MM.1S (cell line): ENCODE measurements around the gene MYO1H.

Experiments used
- DNase-seq: peaks from one replicate; pipeline ENCODE4 v3.0.0-alpha.2; 2015
- H2AFZ ChIP-seq: fragments of 300-600 bp; sonication (generic); 2 replicates; pipeline ENCODE4 v1.6.0; 2016; ENCODE audit warnings: antibody characterized with exemption, low read length
- H3F3A ChIP-seq: fragments of 300-600 bp; sonication (generic); 2 replicates; pipeline ENCODE4 v1.6.1; 2016; ENCODE audit warnings: mild to moderate bottlenecking, antibody characterized with exemption, low read length, moderate library complexity, mixed read lengths; ENCODE audit not compliant: insufficient read depth
- H3K27ac ChIP-seq: fragments of 300-600 bp; sonication (generic); 2 replicates; pipeline ENCODE4 v1.5.1; 2016; ENCODE audit warnings: mild to moderate bottlenecking, low read length
- H3K27me3 ChIP-seq: fragments of 300-600 bp; sonication (generic); replicated peaks from 2 replicates; pipeline ENCODE4 v1.6.0; 2016; ENCODE audit warnings: low read length; ENCODE audit not compliant: insufficient read depth
- H3K36me3 ChIP-seq: fragments of 300-600 bp; sonication (generic); replicated peaks from 2 replicates; pipeline ENCODE4 v1.6.1; 2016; ENCODE audit warnings: mild to moderate bottlenecking, low read length, mixed read lengths; ENCODE audit not compliant: insufficient read depth
- H3K4me1 ChIP-seq: fragments of 300-600 bp; sonication (generic); 2 replicates; pipeline ENCODE4 v1.6.1; 2016; ENCODE audit warnings: low read length, mixed read lengths
- H3K4me2 ChIP-seq: fragments of 300-600 bp; sonication (generic); 2 replicates; pipeline ENCODE4 v1.6.0; 2016; ENCODE audit warnings: low read depth, low read length
- H3K4me3 ChIP-seq: fragments of 300-600 bp; sonication (generic); 2 replicates; pipeline ENCODE4 v1.5.1; 2016; ENCODE audit warnings: low read length, mixed read lengths
- H3K79me2 ChIP-seq: fragments of 300-600 bp; sonication (generic); 2 replicates; pipeline ENCODE4 v1.6.1; 2016; ENCODE audit warnings: mixed run types, low read length, mixed read lengths
- H3K9ac ChIP-seq: fragments of 300-600 bp; sonication (generic); 2 replicates; pipeline ENCODE4 v1.6.1; 2016; ENCODE audit warnings: low read length, mixed read lengths
- H3K9me2 ChIP-seq: fragments of 300-600 bp; sonication (generic); replicated peaks from 2 replicates; pipeline ENCODE4 v1.6.1; 2016; ENCODE audit warnings: mild to moderate bottlenecking, low read length, mixed read lengths; ENCODE audit not compliant: insufficient read depth
- H3K9me3 ChIP-seq: fragments of 300-600 bp; sonication (generic); replicated peaks from 2 replicates; pipeline ENCODE4 v1.6.1; 2016; ENCODE audit warnings: mild to moderate bottlenecking, low read length, mixed read lengths; ENCODE audit not compliant: insufficient read depth
- H4K20me1 ChIP-seq: fragments of 300-600 bp; sonication (generic); 2 replicates; pipeline ENCODE4 v1.6.1; 2016; ENCODE audit warnings: mild to moderate bottlenecking, low read length, moderate library complexity, mixed read lengths; ENCODE audit not compliant: insufficient read depth
- EZH2 ChIP-seq: fragments of 300-600 bp; sonication (generic); optimal IDR thresholded peaks from 2 replicates; pipeline ENCODE3; 2017; ENCODE audit warnings: low read depth, mild to moderate bottlenecking, antibody characterized with exemption, low read length, mixed read lengths
- EZH2phosphoT487 ChIP-seq: fragments of 300-600 bp; sonication (generic); IDR thresholded peaks from 2 replicates; pipeline ENCODE4 v1.6.1; 2018; ENCODE audit warnings: antibody characterized with exemption, low read length
- TF ChIP-seq, protein P1 (sequence below): fragments of 300-600 bp; sonication (generic); IDR thresholded peaks from 2 replicates; pipeline ENCODE4 v1.5.1; 2016; ENCODE audit warnings: antibody characterized with exemption, low read length, mixed read lengths

The MYO1H gene

DNA sequence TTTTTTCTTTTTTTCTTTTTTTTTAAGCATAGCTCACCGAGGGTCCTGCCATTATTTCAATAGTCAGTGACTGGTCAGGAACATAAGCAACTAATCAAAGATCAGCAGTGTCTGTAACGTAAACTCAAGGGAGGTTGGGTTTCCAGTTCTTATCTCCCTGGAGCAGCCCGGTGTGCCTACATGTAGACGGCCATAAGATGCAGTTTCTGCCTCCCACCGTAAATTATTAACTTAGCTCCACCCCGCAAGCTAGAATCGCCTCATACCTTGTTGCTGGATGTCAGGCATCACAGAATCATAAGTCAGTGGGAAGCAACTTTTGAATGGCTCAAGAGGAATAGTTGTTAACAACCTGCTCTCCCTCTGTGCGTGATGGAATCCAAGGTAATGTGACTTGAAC is at the start of gene MYO1H:
Gene MYO1H (plus strand): TSS at position 312 of the 400 bp plus-strand sequence. CDS start 61 bp downstream, at position 373.
- no peak for DNase-seq
- no peaks in the 10 kb centered on the region for H3K79me2 ChIP-seq
- no peaks in the 10 kb centered on the region for H3K4me1 ChIP-seq
- 0 out of 2 replicates have a peak within 1 kb of the TSS, but pooled peaks have one; percentile 21 for H2AFZ ChIP-seq
- no peak within 1 kb of the TSS for H3K4me2 ChIP-seq
- H3K27ac ChIP-seq: no peak within 1 kb of the TSS
- no peak within 1 kb of the TSS for H3K4me3 ChIP-seq
- H3K9me3 ChIP-seq: no peaks in the 10 kb centered on the region
- H3F3A ChIP-seq: no peaks in the 10 kb centered on the region
- H3K9ac ChIP-seq: no peak within 1 kb of the TSS
- H3K36me3 ChIP-seq: no peaks in the 10 kb centered on the region
- H3K27me3 ChIP-seq: no peaks in the 10 kb centered on the region
- H3K9me2 ChIP-seq: no peaks in the 10 kb centered on the region
- no peaks in the 10 kb centered on the region for H4K20me1 ChIP-seq
- no peak for TF ChIP-seq EZH2phosphoT487
- TF ChIP-seq, protein P1, sequence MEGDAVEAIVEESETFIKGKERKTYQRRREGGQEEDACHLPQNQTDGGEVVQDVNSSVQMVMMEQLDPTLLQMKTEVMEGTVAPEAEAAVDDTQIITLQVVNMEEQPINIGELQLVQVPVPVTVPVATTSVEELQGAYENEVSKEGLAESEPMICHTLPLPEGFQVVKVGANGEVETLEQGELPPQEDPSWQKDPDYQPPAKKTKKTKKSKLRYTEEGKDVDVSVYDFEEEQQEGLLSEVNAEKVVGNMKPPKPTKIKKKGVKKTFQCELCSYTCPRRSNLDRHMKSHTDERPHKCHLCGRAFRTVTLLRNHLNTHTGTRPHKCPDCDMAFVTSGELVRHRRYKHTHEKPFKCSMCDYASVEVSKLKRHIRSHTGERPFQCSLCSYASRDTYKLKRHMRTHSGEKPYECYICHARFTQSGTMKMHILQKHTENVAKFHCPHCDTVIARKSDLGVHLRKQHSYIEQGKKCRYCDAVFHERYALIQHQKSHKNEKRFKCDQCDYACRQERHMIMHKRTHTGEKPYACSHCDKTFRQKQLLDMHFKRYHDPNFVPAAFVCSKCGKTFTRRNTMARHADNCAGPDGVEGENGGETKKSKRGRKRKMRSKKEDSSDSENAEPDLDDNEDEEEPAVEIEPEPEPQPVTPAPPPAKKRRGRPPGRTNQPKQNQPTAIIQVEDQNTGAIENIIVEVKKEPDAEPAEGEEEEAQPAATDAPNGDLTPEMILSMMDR: no peak
- no peak for TF ChIP-seq EZH2

DNA sequence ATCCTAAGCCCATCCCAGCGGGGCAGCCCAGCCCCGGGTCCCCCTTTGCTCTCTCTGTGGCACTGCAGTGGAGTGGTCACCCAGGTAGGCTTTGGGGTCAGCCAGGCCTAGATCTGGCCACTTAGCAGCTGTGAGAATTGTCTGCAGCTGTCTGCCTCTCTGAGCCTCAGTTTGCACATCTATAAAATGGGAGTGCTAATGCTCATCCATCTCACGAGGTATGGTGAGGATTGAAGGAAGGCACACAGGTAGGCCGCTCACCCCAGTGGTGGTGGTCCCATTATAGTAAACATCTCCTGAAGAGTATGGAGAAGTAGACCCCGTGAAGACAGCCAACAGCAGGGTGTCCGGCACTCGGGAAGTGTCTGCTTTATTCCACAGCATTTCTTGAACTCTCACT is 47.9 kb upstream of the MYO1H start:
- no peak overlapping the region for H3K4me3 ChIP-seq
- no peaks in the 10 kb centered on the region for H4K20me1 ChIP-seq
- H3K9me2 ChIP-seq: no peaks in the 10 kb centered on the region
- no peak overlapping the region for H3K4me2 ChIP-seq
- no peaks in the 10 kb centered on the region for H3K79me2 ChIP-seq
- H3F3A ChIP-seq: no peaks in the 10 kb centered on the region
- H3K27me3 ChIP-seq: peaks cover 18% of the 10 kb centered on the region
- TF ChIP-seq EZH2 (no peak), EZH2phosphoT487 (no peak)
- TF ChIP-seq, protein P1: no peak
- no peak overlapping the region for H2AFZ ChIP-seq
- no peak for DNase-seq
- H3K9me3 ChIP-seq: no peaks in the 10 kb centered on the region
- H3K36me3 ChIP-seq: no peaks in the 10 kb centered on the region
- H3K9ac ChIP-seq: no peak overlapping the region
- H3K4me1 ChIP-seq: no peaks in the 10 kb centered on the region
- no peak overlapping the region for H3K27ac ChIP-seq

GRCh38 chr12:109301643-109302168 is 46.0 kb upstream of the MYO1H start:
- no peak overlapping the region for H3K4me2 ChIP-seq

More at GRCh38 chr12:109301643-109302168, 46.0 kb upstream of the MYO1H start:
- H4K20me1 ChIP-seq: no peaks in the 10 kb centered on the region
- no peaks in the 10 kb centered on the region for H3F3A ChIP-seq
- H3K9me3 ChIP-seq: no peaks in the 10 kb centered on the region
- no peaks in the 10 kb centered on the region for H3K4me1 ChIP-seq
- H3K9me2 ChIP-seq: no peaks in the 10 kb centered on the region
- H3K79me2 ChIP-seq: no peaks in the 10 kb centered on the region
- no peak for DNase-seq
- no peak overlapping the region for H2AFZ ChIP-seq
- TF ChIP-seq EZH2phosphoT487 (no peak), EZH2 (no peak)
- TF ChIP-seq, protein P1: no peak
- no peak overlapping the region for H3K4me3 ChIP-seq
- H3K9ac ChIP-seq: no peak overlapping the region
- H3K27me3 ChIP-seq: peaks cover under 1% of the 10 kb centered on the region; the same call in 1 of the 2 replicates
- H3K36me3 ChIP-seq: no peaks in the 10 kb centered on the region
- no peak overlapping the region for H3K27ac ChIP-seq
